Measurements from ENCODE around the gene LCA5.

The LCA5 gene

GRCh38 chr6:79504372-79504771, 32.9 kb downstream of the LCA5 start:
- no peak overlapping the region for H3K4me3 ChIP-seq (ENCODE audit: low read depth, low read length)
- TF ChIP-seq, protein P1, sequence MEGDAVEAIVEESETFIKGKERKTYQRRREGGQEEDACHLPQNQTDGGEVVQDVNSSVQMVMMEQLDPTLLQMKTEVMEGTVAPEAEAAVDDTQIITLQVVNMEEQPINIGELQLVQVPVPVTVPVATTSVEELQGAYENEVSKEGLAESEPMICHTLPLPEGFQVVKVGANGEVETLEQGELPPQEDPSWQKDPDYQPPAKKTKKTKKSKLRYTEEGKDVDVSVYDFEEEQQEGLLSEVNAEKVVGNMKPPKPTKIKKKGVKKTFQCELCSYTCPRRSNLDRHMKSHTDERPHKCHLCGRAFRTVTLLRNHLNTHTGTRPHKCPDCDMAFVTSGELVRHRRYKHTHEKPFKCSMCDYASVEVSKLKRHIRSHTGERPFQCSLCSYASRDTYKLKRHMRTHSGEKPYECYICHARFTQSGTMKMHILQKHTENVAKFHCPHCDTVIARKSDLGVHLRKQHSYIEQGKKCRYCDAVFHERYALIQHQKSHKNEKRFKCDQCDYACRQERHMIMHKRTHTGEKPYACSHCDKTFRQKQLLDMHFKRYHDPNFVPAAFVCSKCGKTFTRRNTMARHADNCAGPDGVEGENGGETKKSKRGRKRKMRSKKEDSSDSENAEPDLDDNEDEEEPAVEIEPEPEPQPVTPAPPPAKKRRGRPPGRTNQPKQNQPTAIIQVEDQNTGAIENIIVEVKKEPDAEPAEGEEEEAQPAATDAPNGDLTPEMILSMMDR (IDR thresholded peaks at IDR 0.05; ENCODE audit: insufficient read depth, low read depth, low read length, missing control alignments) = no peak
- DNase-seq (ENCODE audit: low read depth) = no peak

DNA sequence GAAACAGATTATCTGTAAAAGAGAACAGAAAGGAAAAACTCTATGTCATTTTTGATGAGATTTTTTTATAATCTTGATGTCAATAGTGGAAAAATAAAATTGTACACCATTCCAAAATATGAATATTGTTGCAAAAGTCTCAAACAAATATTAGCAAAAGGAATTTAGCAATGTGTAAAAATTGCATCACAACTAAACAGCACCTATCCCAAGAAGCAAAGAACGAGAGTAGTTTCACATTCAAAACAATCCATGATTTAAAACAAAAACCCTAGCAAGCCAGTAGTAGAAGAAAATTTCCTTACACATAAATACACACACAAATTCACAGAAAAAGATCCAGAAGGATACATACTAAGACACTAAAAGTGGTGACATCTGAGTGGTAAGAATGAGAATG, 38.4 kb downstream of the LCA5 start:
- TF ChIP-seq, protein P1 (IDR thresholded peaks at IDR 0.05; ENCODE audit: insufficient read depth, low read depth, low read length, missing control alignments) = no peak
- no peak for DNase-seq (ENCODE audit: low read depth)
- no peak overlapping the region for H3K4me3 ChIP-seq (ENCODE audit: low read depth, low read length)

DNA sequence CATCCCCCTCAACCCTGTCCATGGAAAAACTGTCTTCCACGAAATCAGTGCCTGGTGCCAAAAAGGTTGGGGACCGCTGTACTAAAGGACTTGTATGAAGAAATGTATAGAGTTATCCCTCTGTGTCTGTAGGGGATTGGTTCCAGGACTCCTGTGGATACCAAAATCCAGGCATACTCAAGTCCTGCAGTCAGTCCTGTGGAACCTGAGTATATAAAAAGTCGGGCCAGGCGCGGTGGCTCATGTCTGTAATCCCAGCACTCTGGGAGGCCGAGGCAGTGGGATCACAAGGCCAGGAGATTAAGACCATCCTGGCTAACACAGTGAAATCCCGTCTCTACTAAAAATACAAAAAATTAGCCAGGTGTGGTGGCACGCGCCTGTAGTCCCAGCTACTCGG, 42.0 kb downstream of the LCA5 start:
- no peak overlapping the region for H3K4me3 ChIP-seq (ENCODE audit: low read depth, low read length)
- TF ChIP-seq, protein P1 (IDR thresholded peaks at IDR 0.05; ENCODE audit: insufficient read depth, low read depth, low read length, missing control alignments) = no peak
- no peak for DNase-seq (ENCODE audit: low read depth)

DNA sequence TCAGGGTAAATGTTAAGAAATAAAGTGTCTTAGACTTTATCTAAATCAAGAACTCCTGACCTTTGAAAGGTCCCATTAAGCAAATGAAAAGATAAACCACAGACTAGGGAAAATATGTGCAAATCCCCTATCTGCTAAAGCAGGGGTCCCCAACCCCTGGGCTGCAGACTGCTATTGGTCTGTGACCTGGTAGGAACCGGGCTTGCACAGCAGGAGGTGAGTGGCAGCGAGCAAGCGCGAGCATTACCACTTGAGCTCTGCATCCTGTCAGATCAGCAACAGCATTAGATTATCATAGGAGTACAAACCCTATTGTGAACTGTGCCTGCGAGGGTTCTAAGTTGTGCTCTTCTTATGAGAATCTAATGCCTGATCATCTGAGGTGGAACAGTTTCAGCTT, 42.4 kb downstream of the LCA5 start:
- no peak for DNase-seq (ENCODE audit: low read depth)
- no peak overlapping the region for H3K4me3 ChIP-seq (ENCODE audit: low read depth, low read length)
- TF ChIP-seq, protein P1 (IDR thresholded peaks at IDR 0.05; ENCODE audit: insufficient read depth, low read depth, low read length, missing control alignments) = no peak

DNA sequence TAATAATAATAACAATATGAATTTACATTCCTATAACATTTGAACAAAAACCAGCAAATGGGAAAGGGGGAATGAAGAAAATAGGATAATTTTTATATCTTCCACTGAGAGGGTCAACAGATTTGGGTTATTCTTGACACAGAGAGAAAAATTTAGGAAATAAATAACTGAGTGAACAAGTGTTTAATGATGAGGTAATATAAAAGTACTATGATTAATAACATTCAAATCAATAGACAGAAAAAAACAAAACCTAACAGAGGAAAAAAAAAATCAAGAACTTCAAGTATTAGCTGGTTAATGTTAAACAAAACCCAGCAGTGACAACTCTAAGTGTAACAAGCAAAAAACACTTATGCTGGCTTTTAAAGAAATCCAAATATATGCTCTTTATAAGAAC, 66.5 kb downstream of the LCA5 start:
- DNase-seq (ENCODE audit: low read depth) = no peak
- TF ChIP-seq, protein P1 (IDR thresholded peaks at IDR 0.05; ENCODE audit: insufficient read depth, low read depth, low read length, missing control alignments) = no peak
- H3K4me3 ChIP-seq (ENCODE audit: low read depth, low read length) = no peak overlapping the region

DNA sequence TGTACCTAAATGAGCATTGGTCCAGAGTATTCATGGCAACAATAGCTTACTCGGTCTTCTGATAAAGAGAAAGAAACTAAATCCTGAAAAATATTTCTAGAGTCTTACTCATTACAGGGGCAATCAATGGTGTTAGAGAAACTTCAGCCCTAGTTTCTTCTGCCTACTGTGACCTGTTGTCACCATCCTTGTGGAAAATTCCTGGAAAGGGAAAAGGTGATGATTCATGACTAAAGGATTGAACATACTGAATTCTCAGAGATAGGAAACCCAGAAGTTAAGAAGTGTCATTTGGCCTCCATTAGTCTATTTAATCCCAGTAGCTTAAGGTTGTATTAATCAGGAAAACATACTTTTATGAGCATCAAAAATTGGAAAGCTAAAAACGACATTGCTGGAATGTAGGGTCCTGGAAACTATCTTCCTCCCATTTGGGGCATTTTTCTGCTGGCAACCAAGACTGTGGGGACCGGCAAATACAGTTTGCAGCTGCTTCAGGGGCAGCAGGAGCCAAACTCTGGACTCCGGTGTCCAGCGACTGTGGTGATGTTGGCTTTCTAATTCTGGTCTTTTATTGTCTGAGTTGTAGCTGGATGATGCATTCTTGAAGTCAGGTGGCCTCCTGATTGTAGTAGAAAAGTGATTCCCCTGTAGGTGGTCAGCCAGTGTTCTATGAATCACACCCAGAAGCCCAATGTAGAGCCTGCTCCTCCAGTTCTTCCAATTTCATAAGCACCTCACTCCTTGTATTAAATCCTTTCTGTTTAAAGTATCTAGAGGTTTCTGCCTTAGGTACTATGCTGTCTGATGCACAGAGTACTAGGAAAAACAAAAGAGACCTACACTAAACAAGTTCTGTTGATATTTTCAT, 67.6 kb downstream of the LCA5 start:
- TF ChIP-seq, protein P1 (IDR thresholded peaks at IDR 0.05; ENCODE audit: insufficient read depth, low read depth, low read length, missing control alignments) = no peak
- DNase-seq (ENCODE audit: low read depth) = no peak
- H3K4me3 ChIP-seq (ENCODE audit: low read depth, low read length) = no peak overlapping the region

DNA sequence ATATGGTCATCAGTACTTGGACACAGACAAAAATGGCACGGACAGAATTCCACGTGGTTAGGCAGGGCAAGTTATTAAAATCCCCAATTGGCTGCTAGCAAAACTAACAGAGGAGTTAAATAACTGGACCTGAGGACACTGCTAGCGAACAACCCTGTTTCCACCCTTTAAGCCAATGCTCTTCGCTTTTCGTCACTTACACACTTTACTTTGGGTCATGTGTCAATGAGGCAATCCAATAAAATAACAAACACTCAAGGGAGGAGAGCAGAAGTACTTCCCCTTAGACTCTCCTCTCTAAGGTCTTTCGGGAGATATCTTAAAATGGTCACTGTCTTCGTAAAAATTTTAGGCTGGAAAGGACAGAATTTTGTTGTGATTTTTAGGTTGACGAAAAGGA, 68.6 kb downstream of the LCA5 start:
- no peak for DNase-seq (ENCODE audit: low read depth)
- no peak overlapping the region for H3K4me3 ChIP-seq (ENCODE audit: low read depth, low read length)
- TF ChIP-seq, protein P1 (IDR thresholded peaks at IDR 0.05; ENCODE audit: insufficient read depth, low read depth, low read length, missing control alignments) = no peak
